H1 (cell line): ENCODE results near the gene TRIM9. TPM values are rescaled to one million over a fixed set of nuclear protein-coding genes. Genes with fewer than 3 reads are reported as not detected.

Source experiments
- GABPA ChIP-seq: IDR thresholded peaks from 2 replicates; pipeline ENCODE4 v1.6.1; 2011; ENCODE audit warnings: mild to moderate bottlenecking, low read length, moderate library complexity, borderline replicate concordance; ENCODE audit not compliant: insufficient read depth
- GTF2F1 ChIP-seq: IDR thresholded peaks from 2 replicates; pipeline ENCODE4 v1.6.1; 2012; ENCODE audit warnings: low read depth, low read length, improper control_type of control experiment, borderline replicate concordance
- SIRT6 ChIP-seq: IDR thresholded peaks from one replicate; pipeline ENCODE4 v1.7.1; 2012; ENCODE audit warnings: low read length, inconsistent platforms
- TEAD4 ChIP-seq: IDR thresholded peaks from 2 replicates; pipeline ENCODE4 v1.6.1; 2012; ENCODE audit warnings: low read depth, low read length, inconsistent platforms, mixed read lengths
- polyA plus RNA-seq, 7 experiments: library from polyadenylated mRNA; depleted of rRNA in 3 of 7; stranded (reverse) in 5 of 7; unstranded in 2 of 7; fragments of >200 nt in 5 of 7; fragments of 200-250 nt in 2 of 7; gene quantifications; 1 replicate in 5 of 7; 2 replicates in 1 of 7; 4 replicates in 1 of 7; pipeline versions ENCODE4 v1.2.1 to v1.2.3, GENCODE V29; 2011 to 2013; ENCODE audit warnings: missing spikeins in 2 of 7, mixed read lengths in 2 of 7
- total RNA-seq: library from RNA; stranded (reverse); fragmentation: NEBNext Ultra II Directional; extraction: Animal tissue kit (Norgen Biotek cat#: 25700); gene quantifications from 2 replicates; pipeline ENCODE4 v1.2.1, GENCODE V29; 2021

The TRIM9 gene
- total and polyA plus RNA-seq, 2 of the 8 experiments (the other 6 are each of a cell fraction or from before 2014, with no cell fraction given) = 2.7 to 5.4 TPM

DNA sequence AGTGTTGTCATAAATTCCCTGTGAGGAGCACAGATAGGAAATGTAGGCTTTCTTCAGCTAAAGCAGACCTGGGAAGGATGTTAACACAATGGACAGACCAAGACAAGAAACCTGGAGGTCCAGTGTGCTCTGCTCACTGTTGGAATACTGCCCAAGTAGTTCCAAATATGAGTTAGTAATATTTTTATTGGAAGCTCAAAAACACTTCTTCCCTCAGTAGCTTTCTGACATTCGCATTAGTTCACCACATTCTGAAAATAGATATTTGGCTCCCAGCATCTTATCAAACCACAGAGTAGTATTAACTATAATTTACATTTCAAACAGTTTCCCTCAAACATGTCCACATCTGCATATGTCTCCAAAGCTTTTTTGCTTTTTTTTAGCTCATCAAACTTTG is 75.8 kb downstream of the TRIM9 start (continued):
- no peak for TF ChIP-seq GABPA
- TF ChIP-seq TEAD4 = no peak
- no peak for TF ChIP-seq SIRT6
- no peak for TF ChIP-seq GTF2F1
